GM21576 (cell line): Measurements from ENCODE around the gene ZNF618.

ENCODE experiments used
- ATAC-seq: cut with Tn5 transposase; IDR thresholded peaks from one replicate; pipeline ENCODE4 v1.9.1; 2021; ENCODE audit warnings: mild to moderate bottlenecking, moderate library complexity; ENCODE audit not compliant: unreplicated experiment

ZNF618 gene

GRCh38 chr9:114090798-114091197 is 214.7 kb downstream of the ZNF618 start:
- ATAC-seq = no peak

DNA sequence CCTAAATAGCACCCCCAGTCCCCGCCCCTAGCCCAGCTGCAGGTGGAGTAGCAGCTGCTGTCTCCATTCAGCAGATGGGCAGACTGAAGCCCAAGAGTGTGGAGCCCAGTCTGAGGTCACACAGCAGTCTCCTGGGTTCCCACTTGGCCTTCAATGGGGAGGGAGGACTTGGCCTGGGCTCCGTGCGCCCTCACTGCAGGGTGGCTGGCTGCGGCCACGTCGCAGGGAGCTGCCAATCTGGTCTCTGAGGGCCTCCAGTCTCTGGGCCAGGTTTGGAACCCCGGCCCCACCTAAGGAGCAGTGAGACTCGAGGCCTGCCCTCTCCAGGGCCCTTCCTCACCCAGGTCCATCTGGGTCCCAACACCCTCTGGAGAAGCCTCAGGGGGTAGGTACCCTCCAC is 215.6 kb downstream of the ZNF618 start:
- no peak for ATAC-seq

DNA sequence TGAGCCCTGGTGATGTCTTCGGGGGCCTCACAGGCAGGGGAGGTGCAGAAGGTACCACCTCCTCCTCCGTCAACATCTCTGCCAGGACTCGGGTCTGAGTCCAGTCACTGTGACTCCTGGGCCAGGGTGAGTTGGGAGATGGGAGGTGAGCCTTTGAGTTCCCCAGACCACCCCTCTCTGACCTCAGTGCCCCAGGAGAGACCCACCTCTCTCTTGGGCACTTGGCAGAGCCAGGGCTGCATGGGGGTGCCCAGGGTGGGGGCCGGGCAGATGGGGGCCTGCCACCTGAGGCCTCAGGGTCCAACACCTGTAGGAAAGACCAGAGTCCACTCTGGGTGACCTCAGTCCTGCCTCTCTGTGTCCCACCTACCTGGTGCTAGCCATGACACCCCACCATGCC is 216.2 kb downstream of the ZNF618 start:
- ATAC-seq = no peak

DNA sequence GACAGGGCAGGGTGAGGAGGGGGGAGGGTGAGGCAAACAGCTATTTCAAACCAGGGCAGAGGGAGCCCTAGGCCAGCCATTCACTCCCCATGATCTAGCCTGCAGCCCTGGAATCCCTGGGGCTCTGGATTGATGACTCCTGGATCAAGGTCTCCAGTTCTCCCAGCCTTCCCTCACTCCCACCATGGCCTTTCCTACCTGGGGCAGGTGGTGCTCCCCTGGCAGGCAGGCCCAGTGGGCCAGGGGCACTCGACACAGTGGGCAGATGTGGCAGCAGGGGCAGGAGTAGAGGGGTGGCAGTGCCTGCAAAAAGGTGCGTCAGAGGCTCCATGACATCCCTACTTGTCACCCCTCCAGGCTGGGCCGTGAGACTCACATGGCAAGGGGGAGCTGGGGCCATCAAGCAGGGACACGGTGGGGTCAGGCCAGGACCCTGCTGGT is 216.9 kb downstream of the ZNF618 start:
- ATAC-seq = no peak

GRCh38 chr9:114093761-114094505 is 217.8 kb downstream of the ZNF618 start:
- ATAC-seq = no peak

DNA sequence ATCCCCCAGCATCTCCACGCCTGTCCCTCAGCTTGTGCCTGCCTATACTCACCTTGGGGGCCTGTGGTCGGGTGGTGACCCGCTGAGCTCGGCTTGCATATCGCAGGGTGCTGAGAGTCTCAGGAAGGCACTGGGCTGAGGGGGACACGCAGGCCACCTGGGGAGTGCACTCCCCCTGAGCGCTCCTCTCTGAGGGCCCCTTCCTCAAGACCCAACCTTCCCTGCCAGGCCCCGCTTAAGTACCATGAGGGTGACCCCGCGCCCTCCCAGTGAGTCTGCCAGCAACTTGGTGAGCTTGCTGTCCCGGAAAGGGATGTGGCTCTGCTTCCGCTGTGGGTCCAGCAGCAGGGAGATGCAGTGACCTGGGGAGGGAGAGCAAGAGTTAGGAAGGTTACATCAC is 218.9 kb downstream of the ZNF618 start:
- ATAC-seq = no peak

- no peak for ATAC-seq
Observed at GRCh38 chr9:114096041-114096511, 220.0 kb downstream of the ZNF618 start.

DNA sequence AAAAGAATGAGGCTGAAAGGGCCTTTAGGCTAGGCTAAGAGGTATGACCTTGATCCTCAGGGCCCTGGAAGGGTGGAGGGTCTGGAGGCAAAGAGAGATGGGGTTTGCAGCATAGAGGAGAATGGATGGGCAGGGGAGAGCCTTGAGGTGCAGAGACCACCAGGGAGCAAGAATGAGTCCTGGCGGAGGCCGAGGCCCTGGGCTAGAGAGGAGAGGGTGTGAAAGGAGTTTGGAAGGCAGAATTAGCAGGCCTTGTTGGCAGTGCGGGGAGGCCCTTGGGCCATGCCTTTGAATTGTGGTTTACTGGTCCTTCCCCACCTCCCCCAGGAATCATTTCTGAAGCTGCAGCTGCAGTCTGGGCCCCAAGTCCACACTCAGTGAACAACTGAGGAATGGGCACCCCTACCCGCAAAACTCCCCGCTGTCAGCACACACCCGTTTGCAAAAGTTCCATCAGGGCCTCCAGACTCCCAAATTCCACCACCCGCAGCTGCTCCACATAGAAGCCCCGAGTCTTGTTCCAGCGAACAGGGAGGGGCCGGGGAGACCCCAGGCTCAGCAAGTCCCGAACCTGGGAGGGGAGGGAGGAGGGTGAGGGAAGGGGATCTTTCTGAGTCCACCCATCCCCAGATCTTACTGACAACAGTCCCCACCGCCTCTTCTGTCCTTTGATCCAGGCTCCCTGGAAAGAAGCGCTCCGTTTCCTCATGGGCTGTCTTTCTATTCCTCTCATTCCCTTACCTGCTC is 220.9 kb downstream of the ZNF618 start:
- no peak for ATAC-seq

DNA sequence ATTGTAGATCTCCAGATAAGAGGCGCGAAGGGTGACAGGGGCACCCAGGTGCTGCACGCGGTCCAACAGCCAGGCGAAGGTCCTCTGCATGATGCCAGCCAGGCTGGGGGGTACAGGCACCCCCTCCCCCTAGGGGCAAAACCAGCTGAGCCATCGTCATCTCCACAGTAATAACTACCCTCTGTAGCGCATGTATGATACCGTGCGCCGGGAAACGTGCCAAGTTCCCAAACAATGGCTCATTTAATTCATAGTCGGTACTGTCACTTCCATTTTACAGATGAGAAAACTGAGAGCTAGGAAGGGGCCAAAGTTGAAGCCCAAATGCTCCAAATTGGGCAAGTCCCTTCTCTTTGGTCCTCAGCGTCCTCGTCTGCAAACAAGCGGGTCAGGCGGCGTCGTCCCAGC is 221.5 kb downstream of the ZNF618 start:
- no peak for ATAC-seq

DNA sequence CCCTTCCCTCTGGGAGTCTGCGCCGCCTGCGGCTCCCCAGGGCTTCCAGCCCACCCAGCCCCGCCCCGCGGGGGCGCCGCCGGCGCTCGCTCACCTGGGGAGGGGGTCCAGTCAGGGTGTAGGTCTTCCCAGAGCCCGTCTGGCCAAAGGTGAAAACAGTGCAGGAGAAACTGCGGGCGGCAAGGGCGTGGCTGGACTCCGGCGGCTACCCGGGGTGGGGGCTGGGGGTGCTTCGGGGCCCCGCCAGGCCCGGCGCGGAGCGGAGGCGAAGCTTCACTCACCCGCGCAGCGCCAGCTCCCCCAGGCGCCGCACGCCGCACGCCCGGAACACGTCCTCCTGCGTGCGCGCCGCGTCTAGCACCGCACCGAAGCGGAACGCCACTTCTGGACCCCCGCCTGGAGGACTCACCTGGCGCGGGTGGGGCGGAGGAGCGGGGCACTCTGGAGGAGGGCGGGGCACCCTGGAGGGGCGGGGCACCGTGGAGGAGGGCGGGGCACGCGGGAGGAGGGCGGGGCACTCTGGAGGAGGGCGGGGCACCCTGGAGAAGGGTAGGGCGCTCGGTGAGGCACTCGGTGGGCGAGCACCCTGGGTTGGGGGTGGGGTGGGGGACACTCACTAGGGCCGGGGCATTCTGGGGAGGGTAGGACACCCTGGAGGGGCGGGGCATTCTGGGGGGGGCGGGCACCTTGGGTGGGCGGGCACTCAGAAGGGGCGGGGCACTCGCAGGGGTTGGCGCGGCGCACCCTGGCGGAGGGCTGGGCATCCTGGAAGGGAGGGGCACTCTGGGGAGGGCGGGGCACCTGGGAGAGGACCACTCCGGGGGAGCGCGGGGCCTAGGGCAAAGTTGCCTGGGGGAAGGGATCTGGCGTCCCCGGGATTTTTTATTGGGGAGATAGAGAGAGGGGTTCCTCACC is 222.2 kb downstream of the ZNF618 start:
- ATAC-seq = no peak

- ATAC-seq = no peak
Observed at GRCh38 chr9:114098936-114099668, 223.0 kb downstream of the ZNF618 start, which contains the start of gene KIF12. Gene KIF12, minus strand, starts transcription at chr9:114099292. Its CDS starts 16 bp downstream, at chr9:114099276.

GRCh38 chr9:114099669-114100270 is 223.7 kb downstream of the ZNF618 start:
- no peak for ATAC-seq

GRCh38 chr9:114100536-114100935 is 224.4 kb downstream of the ZNF618 start:
- ATAC-seq = no peak

DNA sequence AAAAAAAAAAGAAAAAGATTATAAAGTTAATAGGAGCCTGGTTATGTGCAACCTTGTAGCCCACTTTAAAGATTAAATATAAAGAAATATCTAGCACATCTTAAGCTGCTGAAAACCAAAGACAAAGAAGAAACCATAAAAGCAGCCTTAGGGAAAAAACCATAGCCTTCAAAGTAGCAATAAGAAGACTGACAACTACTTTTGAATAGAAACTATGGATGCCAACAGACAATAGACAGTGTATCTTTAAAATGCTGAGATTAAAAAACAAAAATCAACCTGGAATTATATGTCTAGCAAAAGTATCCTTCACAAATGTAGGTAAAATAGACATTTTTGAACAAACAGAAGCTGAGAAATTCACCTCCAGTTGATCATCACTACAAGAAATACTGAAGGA is 226.4 kb downstream of the ZNF618 start:
- ATAC-seq = no peak

GRCh38 chr9:114105236-114105635 is 229.1 kb downstream of the ZNF618 start:
- no peak for ATAC-seq
